Activated naive CD4-positive, alpha-beta T cell (primary cell): Measurements from ENCODE around the gene GPR39.
"Not testable (repeated sequence)": the region's sequence is repeated elsewhere in the genome, so short reads cannot be mapped to it uniquely, and the experiment has no call there.

ENCODE experiments used
- DNase-seq, 4 experiments: peaks; one replicate each; lab custom pipeline; 2025; lab: John Stamatoyannopoulos, UW

GPR39 gene

GRCh38 chr2:132497591-132497990, 81.0 kb downstream of the GPR39 start:
- no peak for DNase-seq

GRCh38 chr2:132503701-132504100, 87.1 kb downstream of the GPR39 start:
- DNase-seq = no peak

GRCh38 chr2:132515010-132515409, 98.4 kb downstream of the GPR39 start:
- DNase-seq = no peak

GRCh38 chr2:132517386-132517785, 100.8 kb downstream of the GPR39 start:
- no peak for DNase-seq

GRCh38 chr2:132518302-132518701, 101.7 kb downstream of the GPR39 start:
- no peak for DNase-seq

- no peak for DNase-seq
Observed at GRCh38 chr2:132519566-132519965, 103.0 kb downstream of the GPR39 start.

- DNase-seq = no peak
Observed at GRCh38 chr2:132521341-132521740, 104.7 kb downstream of the GPR39 start.

- no peak for DNase-seq
Observed at GRCh38 chr2:132522901-132523300, 106.3 kb downstream of the GPR39 start.

GRCh38 chr2:132537061-132537460, 120.5 kb downstream of the GPR39 start:
- not testable (repeated sequence) for DNase-seq

GRCh38 chr2:132538331-132538855, 121.8 kb downstream of the GPR39 start:
- no peak for DNase-seq

GRCh38 chr2:132540166-132540565, 123.6 kb downstream of the GPR39 start:
- DNase-seq = no peak

GRCh38 chr2:132542953-132543569, 126.5 kb downstream of the GPR39 start:
- DNase-seq = no peak

- no peak for DNase-seq
Observed at GRCh38 chr2:132544006-132544630, 127.5 kb downstream of the GPR39 start.

- DNase-seq = no peak
Observed at GRCh38 chr2:132547090-132547687, 130.6 kb downstream of the GPR39 start.

- DNase-seq = no peak
Observed at GRCh38 chr2:132549935-132550670, 133.5 kb downstream of the GPR39 start.

- DNase-seq = no peak
Observed at GRCh38 chr2:132550946-132551345, 134.3 kb downstream of the GPR39 start.

GRCh38 chr2:132557694-132558093, 141.1 kb downstream of the GPR39 start:
- DNase-seq = no peak

GRCh38 chr2:132559326-132559725, 142.7 kb downstream of the GPR39 start:
- DNase-seq = no peak

- DNase-seq = no peak
Observed at GRCh38 chr2:132559921-132560320, 143.3 kb downstream of the GPR39 start.

GRCh38 chr2:132560562-132560961, 144.0 kb downstream of the GPR39 start:
- no peak for DNase-seq

- DNase-seq = no peak
Observed at GRCh38 chr2:132562245-132562644, 145.6 kb downstream of the GPR39 start.

- no peak for DNase-seq
Observed at GRCh38 chr2:132564065-132564464, 147.5 kb downstream of the GPR39 start.

GRCh38 chr2:132566379-132566778, 149.8 kb downstream of the GPR39 start:
- DNase-seq = no peak
